ENCODE measurements around the gene ARID4B.
"Not testable (repeated sequence)": the region's sequence is repeated elsewhere in the genome, so short reads cannot be mapped to it uniquely, and the experiment has no call there.

Gene ARID4B

DNA sequence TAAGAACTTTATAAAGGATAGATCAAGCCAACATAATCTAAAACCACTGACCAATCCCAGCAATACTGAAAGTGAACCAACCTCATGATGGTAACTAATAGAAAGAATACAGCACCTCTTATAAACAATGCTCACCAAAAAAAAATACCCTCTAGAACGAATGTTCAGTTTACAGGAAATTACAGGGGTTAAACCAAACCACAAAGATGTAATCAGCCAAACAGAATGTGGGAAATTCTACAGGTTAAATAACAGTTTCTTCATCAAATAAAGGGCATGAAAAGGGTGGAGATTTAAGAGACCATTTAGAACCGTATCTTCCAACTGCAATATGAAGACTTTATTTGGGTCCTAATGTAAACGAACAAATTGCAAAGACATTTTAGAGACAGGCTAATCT is 30.4 kb downstream of the ARID4B start:
- no peak for DNase-seq

DNA sequence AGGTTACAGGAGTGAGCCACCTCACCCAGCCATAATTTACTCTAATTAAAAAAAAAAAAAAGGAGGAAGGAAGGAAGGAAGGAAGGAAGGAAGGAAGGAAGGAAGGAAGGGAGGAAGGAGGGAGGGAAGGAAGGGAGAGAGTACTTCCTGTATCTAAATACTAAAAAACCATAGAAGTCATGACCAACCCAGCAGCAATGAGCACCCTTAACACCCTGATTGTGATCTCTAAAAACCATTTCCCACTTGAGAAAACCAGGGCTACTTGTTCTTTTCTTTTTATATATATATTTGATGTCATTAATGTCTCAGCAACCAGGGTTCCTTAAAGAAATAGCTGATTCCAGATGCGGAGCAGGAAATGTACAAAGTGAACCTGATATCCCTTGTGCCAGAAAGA is 31.2 kb downstream of the ARID4B start:
- no peak for DNase-seq

DNA sequence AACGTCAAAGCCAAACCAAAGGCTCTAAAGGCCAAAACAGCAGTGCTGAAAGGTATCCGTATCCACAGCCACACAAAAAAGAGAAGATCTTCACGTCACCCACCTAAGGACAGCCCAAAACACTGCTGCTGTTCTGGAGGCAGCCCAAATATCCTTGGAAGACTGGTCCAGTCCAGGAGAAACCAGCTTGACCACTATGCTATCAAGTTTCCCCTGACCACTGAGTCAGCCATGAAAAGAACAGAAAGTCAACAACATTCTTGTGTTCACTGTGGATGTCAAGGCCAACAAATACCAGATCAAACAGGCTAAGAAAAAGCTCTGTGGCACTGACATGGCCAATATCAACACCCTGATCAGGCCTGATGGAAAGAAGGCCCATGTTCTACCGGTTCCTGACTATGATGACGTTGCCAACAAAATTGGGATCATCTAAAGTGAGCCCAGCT is 32.1 kb downstream of the ARID4B start:
- DNase-seq = no peak

DNA sequence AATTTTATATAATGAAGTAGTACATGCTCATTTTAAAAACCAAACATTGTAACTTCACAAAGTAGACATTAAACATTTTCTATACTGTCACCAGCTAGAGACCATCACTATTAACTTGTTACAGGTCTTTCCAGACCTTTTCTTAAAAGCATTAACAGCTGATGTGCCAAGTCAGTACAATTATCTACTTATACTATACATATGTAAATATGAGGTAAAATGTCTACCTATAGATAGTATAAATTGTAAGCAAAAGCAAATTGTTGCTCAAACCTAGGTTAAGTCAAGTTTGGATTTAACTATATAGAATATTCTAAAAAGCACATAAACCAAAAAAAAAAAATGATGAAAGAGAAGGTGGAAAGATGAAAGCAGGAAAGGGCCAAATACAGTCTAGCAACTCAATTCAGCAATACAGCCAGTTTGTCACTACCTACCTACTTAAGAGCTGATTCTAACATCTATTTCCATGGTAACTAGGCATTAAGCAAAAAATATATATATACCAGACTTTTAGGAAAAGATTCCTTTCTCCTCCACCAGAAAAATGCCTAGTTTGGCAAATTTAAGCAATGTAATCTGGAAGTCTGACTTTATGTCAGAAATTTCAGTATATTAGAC is 34.5 kb downstream of the ARID4B start:
- DNase-seq = no peak

DNA sequence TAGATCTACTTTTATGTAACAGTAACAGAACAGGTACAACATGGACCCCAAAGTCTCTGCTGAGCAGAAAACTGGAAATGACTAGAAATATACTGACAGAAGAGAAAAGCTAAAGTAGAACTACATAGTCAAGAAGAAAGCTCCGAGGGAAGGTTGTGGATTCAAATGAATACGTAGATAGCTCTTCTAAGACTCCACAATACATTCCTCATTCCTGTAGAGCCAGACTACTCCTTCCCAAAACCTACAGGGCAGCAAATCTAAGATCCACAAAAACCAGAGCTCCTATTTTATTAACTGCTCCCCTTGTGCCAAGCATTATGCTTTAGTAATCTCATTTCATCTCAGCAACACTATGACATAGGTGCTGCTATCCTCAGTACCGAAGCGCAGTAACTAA is 35.2 kb downstream of the ARID4B start:
- no peak for DNase-seq

DNA sequence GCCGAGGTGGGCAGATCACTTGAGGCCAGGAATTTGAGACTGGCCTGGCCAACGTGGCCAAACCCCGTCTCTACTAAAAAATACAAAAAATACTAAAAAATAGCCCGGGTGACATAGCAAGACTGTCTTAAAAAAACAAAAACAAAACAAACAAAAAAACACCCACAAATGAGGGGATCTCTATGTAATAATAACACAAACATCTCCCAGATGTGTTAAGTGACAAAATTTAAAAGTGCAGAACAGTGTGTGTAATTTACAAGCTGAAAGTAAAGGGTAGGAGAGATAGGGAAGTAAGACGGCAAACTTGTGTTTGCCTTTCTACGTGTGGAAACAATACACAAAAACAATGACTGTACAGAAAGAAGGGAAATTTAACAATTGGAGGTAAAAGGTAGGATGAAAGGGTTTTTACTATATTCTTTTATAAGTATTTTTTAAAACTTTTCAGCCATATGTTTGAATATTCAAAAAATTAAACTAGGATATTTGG is 36.3 kb downstream of the ARID4B start:
- no peak for DNase-seq

DNA sequence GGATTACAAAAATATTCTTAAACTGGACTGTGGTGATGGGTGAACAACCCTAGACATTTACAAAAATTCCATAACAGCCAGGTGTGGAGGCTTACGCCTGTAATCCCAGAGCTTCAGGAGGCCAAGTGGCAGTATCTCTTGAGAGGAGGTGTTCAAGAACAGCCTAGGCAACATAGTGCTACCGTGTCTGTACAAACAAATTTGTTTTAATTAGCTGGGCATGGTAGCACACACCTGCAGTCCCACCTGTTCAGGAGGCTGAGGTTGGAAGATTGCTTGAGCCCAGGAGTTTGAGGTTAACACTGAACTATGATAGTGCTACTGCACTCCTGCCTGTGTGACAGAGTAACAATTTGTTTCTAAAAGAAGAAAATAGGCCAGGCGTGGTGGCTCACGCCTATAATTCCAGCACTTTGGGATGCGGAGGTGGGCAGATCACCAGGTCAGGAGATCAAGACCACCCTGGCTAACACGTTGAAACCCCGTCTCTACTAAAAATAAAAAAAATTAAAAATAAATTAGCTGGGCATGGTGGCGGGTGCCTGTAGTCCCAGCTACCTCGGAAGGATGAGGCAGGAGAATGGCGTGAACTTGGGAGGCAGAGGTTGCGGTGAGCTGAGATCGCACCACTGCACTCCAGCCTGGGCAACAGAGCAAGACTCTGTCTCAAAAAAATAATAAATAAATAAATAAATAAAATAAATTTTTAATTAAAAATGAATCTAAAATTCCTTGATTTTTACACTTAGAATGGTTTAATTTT is 37.1 kb downstream of the ARID4B start:
- peak in 1 of 2 experiments; percentile 25 for DNase-seq

DNA sequence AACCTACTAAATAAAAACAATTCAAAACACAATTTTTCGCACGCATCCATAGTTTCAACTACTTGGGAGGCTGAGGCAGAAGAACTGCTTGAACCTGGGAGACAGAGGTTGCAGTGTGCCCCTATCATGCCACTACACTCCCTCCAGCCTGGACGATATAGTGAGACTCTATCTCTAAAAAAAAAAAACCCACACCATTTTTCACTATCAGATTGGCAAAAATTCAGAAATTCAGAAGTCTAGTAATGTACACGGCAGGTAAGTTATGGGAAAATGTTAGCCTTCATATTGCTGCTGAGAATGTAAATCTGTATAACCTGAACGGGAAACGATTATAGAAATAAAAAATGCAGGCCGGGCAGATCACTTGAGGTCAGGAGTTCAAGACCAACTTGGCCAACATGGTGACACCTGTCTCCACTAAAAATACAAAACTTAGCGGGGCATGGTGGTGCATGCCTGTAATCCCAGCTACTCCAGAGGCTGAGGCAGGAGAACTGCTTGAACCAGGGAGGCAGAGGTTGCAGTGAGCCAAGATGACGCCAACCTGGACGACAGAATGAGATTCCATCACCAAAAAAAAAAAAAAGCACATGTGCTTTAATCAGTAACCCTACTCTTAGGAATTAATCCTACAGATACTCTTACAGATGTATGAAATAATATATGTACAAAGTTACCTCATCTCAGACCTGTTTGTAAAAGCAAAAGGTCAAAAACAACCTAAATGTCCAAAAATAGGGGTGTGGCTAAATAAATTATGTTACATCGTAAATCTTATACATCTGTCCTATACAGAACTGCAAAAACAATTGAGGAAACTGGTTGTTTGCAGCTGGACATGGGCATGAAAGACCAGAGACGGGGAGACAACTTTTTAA is 37.9 kb downstream of the ARID4B start:
- no peak for DNase-seq

DNA sequence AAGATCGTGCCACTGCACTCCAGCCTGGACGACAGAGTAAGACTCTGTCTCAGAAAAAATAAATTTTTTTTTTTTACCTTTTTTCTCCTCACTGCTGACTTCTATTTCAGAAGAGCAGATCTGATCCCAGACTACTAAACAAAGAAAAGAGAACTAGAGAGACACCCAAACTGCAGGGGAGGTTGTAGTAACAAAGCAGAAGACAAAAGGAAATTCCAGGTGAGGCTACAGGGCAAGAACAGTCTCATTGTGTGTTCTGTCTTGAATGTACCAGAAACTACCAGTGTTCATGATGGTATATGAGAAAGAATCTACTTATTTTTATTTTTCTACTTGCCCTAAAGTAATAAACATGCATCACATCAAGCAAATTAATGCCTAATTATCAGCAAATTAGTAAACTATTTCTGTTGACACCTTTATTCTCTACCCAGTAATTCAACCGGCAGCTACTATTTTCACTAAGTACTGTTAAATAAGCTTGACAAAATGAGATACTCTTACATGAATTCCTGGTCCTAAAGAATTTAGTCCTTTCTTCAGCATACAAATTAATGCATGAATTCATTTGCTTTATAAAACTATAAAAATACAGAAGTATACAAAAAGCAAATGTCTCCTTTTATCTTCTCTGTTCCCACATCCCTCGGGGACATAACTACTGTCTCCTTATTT is 40.6 kb downstream of the ARID4B start:
- no peak for DNase-seq

DNA sequence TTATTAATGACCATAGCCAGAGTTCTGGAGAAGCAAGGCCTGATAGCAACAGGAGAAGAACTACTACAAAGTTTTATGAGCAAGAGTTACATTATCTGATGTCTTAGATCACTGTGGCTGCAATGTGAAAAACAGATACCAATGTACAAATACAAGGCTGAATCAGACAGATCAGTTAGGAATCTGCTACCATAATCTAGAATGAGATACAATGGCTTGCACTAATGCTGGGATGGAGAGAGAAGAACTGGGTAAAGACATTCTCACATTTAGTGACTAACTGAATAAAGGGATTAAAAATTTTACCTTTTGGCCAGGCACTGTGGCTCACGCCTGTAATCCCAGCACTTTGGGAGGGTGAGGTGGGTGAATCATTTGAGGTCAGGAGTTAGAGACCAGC is 41.3 kb downstream of the ARID4B start:
- no peak for DNase-seq

DNA sequence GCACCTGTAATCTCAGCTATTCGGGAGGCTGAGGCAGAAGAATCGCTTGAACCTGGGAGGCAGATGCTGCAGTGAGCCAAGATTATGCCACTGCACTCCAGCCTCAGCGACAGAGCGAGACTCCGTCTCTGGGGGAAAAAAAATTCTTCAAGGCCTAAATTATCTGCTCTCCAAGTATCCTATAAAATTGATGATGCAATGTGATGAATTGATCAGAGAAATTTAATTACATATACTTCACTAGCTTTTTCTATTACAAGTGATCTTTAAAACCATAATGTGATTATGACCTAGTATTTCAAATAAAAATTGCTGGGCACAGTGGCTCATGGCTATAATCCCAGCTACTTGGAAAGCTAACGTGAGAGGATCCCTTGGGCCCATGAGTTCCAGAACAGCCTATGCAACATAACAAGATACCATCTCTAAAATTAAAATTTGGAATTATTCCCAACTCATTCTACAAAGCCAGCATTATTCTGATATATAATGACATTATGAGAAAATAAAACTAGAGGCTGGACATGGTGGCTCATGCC is 43.7 kb downstream of the ARID4B start:
- no peak for DNase-seq

DNA sequence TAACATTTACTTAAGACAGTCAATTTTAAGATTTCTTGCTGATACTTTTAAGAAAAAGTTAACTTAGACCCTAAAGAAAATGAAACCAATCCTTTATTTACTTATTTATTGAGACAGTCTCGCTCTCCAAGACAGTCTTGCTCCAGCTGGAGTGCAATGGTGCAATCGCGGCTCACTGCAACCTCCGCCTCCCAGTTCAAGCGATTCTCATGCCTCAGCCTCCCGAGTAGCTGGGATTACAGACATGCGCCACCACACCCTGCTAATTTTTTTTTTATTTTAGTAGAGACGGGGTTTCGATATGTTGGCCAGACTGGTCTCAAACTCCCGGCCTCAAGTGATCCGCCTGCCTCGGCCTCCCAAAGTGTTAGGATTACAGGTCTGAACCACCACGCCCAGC is 44.3 kb downstream of the ARID4B start:
- not testable (repeated sequence) for DNase-seq

DNA sequence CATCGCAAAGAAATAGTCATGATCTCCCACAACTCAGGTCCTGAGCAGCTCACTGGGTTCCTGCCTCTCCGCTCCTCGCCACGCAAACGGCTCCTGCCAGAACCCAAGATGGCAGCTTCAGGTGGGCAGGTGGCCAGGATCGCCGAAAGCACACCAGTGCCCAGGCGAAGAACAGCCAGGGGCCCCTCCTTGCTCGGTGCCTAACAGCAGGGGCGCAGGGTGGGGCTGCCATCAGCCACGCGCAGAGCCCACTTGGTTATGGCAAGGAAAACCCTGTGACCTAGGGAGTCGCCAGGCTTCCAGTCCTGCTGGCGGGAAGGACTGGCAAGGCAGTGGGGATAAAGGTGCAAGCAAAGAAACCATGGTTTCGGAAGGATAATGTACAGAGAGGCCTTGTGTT is 47.5 kb downstream of the ARID4B start:
- DNase-seq = no peak

DNA sequence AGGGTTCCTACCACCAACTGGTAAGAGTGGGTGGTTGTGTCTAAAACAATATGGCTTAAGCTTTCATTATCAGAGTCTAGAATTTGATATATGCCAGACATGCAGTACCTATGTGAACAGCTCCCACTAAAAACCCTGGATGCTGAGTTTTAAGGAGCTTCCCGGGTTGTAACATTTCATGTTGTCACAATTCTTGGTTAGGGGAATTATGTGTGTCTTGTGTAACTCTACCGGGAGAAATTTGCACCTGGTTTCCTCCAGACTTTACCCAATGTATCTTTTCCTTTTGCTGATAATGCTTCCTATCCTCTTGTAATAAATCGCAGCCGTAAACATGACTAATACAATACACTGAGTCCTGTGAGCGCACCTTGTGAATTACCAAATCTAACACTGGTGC is 48.3 kb downstream of the ARID4B start:
- no peak for DNase-seq

DNA sequence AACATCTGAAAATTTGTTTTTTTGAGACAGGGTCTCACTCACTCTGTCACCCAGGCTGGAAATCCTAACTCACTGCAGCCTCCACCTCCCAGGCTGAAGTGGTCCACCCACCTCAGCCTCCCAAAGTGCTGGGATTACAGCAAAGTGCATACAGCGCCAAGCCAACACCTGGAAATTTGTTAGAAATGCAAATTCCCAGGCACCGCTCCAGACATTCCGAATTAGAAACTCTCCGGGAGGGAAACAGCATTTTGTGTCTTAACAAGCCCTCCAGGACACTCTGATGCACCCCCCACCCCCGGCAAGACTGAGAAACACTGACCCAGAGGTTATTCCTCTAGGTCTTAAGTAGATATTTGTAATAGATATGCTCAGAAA is 49.1 kb downstream of the ARID4B start:
- DNase-seq = no peak

DNA sequence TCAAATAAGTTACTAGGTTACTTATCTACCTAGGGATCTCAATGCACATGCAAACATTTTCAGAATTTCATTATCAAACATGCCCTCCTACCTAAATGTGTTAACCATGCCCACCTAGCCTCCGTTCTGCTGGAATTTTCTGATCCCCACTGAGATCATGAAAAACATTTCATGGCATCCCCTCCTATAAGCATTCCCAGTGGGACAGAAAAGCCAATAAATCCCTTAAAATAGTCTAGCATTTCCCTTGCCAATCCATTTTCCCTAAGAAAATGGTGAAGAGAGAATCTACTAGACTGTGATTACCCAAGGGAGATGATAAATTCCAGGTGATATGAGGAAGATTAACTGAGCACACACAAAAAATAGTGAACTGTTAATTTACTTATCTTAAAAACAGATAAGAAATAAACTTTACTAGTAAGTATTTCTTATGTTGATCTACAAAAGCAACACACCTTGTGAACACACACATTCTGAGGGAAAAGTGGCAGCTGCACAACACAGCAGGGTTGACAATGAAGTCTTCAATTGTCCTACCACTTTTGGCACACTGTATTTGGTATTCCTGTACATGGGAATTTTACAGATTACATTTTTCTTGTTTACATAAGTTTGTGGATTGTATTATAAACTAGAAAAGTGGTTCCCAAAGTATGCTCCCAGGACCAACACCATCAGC is 49.6 kb downstream of the ARID4B start:
- no peak for DNase-seq

DNA sequence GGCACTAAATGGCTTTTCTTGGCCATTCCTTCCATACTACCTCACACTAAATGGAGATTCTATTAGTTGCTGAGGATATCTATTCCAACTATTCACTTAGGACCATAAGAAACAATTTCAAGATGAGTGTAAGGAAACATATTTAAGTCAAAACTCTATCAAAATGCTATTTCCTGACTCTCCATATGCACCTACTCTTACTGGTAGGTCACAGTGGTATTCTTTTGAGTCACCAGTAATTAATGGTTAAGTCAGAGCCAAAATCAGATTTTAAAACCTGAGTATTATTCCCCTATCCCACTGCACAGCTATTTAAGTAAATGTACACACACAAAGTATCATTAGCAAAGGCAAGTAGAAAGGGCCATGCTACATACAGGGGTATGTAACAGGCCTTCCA is 50.3 kb downstream of the ARID4B start:
- DNase-seq = no peak

DNA sequence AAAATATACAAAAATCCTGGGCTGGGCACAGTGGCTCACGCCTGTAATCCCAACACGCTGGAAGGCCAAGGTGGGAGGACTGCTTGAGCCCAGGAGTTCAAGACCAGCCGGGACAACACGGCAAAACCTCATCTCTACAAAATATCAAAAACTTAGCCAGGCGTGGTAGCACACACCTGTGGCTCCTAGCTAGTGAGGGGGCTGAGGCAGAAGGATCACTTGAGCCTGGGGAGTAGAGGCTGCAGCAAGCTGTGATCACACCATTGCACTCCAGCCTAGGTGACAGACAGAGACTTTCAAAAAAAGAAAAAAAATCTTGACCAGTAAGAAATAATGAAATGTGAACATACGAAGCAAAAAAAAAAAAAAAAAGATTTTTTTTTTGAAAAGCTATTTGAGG is 52.1 kb downstream of the ARID4B start:
- no peak for DNase-seq

DNA sequence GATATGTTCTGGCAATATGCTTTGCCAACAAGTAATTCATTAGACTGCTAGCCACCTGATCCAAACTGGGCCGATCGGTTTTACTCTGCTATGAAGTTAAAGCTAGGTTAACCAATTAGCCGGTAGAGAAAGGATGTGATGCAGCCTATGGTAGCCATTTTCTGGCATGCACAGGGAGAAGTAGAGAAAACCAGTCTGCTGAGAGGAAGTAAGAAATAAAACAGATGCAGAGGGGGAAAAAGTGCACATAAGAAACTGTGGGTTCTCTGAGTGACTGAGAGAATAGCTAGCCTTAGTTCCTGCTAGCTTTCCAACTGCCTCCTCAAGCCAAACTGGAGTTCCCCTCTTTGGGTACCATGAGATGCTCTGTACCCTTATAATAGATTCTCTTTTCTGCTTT is 52.8 kb downstream of the ARID4B start:
- peak in 1 of 2 experiments; percentile 25 for DNase-seq

DNA sequence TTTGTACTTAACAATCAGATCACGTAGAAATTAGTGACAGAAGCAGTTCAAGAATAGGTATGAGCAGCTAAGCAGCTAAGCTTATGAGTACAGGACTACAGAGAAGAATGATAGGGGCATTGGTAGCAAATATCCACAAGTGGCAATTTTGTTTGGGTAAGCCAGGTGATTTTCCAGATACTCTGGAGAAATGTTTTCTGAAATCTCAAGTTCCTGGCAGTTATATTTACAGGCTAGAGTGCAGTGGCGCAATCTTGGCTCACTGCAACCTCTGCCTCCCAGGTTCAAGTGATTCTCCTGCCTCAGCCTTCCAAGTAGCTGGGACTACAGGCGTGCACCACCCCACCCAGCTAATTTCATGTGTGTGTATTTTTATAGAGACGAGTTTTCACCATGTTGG is 55.1 kb downstream of the ARID4B start:
- DNase-seq = no peak

DNA sequence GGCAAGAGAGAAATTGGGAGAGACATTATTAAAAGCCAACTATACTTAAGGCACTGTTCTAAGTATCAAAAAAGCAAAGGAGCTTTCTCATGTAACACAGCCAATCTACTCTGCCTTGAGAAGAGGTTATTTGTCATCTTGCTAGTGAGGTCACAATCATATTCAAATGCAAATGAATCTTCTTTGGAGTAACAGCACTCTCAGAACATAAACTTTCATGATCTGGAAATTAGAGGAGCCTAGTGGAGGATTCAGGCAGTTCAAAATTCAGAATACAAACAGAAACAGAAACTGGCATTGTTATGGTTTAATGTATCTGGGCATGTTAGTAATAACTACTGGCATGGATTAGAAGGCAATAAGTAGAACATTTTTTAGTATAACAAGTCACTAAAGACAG is 57.4 kb downstream of the ARID4B start:
- DNase-seq = no peak

DNA sequence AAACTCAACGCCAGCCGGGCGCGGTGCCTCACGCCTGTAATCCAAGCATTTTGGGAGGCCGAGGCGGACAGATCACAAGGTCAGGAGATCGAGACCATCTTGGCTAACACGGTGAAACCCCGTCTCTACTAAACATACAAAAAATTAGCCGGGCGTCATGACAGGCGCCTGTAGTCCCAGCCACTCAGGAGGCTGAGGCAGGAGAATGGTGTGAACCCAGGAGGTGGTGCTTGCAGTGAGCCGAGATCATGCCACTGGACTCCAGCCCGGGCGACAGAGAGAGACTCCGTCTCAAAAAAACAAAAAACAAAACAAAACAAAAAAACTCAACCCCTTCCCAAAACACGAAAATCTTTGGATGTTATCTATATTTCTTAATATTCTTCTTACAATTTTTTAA is 58.0 kb downstream of the ARID4B start:
- not testable (repeated sequence) for DNase-seq

Measured in NCI-H2081 (cell line).